HG03196 (cell line): ENCODE measurements around the gene ADAM15.

Experiments
- ATAC-seq: cut with Tn5 transposase; IDR thresholded peaks from one replicate; pipeline ENCODE4 v1.9.1; 2021; ENCODE audit not compliant: unreplicated experiment

ADAM15 gene

DNA sequence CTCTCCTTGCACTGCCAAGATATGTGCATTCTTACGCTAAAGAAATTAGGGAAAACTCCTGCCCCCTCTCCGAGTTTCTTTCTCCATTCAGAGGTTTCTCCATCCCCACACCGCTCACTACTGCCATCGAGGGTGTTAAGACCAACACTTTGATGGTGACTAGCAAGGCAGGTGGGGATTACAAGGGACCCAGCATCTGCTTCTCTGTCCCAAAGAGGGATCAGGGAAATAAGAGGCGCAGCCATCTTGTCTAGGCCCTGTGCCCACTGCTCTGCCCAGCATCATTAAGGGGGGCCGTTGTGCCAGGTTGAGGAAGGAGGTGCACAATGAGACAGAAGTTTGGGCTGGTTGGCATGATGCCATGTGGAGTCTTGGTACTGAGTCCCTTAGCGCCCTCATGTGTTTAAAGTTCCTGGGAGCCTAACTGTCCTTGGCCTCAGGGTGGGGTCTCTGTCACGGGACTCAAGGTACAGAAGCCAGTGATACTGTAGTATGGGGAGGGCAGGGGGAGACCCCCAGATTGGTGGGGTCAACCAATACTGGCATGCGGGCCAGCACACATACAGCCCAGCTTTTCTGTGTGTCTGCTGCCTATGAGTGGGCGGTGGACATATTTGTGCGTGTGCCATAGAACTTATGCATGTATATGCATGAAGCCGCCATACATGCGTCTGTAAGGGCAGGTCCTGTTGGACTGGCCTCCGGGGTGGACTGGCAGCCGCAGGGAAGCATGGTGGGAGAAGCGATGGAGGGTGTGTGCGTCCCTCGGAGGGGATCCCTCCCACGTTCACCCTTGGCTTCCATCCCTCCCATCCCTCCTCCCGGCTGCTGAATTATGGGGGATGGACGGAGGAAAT, 33.0 kb downstream of the ADAM15 start:
- peak; percentile 7 for ATAC-seq

DNA sequence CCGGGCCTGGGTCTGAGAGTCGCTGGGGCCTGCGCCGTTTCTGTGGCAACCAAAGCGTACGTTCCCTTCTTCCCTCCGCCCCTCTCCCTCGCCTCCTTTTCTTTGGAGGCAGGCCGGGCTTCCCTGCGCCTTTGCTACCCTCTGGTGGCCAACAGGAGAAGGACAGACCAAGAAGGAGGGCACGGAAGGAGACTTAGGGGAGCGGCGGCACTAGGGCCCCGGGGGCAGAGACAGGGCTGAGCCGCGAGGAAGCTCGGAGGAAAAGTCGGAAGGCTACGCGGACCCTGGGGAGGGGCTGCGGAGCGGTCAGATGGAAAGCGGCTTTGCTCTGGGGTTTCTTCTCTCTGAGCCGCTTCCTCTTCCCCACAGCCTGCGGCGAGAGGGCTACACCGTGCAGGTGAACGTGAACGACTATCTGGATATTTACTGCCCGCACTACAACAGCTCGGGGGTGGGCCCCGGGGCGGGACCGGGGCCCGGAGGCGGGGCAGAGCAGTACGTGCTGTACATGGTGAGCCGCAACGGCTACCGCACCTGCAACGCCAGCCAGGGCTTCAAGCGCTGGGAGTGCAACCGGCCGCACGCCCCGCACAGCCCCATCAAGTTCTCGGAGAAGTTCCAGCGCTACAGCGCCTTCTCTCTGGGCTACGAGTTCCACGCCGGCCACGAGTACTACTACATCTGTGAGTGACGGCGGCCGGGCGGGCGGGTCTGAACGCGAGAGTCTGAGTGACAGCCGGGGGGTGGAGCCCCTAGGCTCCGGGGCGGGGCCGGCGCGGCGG, 33.8 kb downstream of the ADAM15 start:
- peak; percentile 66 for ATAC-seq

DNA sequence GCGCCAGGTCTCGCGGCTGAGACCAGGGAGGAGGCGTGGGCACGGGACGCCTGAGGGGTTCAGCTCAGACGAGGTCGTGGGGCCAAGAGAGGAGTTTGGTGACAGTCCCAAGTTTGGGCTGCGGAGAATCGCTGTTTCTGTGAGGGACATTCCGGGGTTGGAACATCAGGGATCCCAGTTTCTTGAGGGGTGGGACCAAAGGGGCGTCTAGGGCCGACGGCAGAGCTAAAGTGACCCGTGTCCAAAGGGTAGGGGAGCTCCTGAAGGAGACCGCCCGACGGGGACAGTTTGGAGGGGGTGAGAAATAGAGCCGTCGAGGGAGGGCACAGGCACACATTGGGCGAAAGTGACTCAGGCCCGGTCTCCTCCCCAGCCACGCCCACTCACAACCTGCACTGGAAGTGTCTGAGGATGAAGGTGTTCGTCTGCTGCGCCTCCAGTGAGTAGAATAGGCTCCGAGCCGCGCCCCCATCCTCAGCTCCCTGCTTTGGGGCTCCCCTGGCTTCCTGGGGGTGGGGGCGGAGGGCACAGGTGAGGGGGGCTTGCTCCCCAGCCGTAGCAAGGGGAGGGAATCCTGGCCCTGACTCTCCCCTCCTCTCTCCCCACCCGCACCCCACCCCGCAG, 34.5 kb downstream of the ADAM15 start:
- ATAC-seq, result peak; percentile 18

DNA sequence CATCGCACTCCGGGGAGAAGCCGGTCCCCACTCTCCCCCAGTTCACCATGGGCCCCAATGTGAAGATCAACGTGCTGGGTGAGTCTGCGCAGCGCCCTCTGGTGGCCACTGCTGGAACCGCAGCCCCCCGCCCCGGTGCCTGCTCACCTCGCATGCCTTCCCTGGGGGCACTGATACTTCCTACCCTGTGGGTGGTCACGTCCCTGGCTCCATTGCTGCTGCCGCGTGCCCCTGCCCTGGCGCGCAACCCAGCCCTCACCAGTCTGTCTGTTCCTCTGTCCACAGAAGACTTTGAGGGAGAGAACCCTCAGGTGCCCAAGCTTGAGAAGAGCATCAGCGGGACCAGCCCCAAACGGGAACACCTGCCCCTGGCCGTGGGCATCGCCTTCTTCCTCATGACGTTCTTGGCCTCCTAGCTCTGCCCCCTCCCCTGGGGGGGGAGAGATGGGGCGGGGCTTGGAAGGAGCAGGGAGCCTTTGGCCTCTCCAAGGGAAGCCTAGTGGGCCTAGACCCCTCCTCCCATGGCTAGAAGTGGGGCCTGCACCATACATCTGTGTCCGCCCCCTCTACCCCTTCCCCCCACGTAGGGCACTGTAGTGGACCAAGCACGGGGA, 35.1 kb downstream of the ADAM15 start:
- peak; percentile 21 for ATAC-seq

DNA sequence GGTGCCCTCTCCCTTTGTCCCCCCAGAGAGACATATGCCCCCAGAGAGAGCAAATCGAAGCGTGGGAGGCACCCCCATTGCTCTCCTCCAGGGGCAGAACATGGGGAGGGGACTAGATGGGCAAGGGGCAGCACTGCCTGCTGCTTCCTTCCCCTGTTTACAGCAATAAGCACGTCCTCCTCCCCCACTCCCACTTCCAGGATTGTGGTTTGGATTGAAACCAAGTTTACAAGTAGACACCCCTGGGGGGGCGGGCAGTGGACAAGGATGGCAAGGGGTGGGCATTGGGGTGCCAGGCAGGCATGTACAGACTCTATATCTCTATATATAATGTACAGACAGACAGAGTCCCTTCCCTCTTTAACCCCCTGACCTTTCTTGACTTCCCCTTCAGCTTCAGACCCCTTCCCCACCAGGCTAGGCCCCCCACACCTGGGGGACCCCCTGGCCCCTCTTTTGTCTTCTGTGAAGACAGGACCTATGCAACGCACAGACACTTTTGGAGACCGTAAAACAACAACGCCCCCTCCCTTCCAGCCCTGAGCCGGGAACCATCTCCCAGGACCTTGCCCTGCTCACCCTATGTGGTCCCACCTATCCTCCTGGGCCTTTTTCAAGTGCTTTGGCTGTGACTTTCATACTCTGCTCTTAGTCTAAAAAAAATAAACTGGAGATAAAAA, 35.9 kb downstream of the ADAM15 start:
- ATAC-seq, result no peak

DNA sequence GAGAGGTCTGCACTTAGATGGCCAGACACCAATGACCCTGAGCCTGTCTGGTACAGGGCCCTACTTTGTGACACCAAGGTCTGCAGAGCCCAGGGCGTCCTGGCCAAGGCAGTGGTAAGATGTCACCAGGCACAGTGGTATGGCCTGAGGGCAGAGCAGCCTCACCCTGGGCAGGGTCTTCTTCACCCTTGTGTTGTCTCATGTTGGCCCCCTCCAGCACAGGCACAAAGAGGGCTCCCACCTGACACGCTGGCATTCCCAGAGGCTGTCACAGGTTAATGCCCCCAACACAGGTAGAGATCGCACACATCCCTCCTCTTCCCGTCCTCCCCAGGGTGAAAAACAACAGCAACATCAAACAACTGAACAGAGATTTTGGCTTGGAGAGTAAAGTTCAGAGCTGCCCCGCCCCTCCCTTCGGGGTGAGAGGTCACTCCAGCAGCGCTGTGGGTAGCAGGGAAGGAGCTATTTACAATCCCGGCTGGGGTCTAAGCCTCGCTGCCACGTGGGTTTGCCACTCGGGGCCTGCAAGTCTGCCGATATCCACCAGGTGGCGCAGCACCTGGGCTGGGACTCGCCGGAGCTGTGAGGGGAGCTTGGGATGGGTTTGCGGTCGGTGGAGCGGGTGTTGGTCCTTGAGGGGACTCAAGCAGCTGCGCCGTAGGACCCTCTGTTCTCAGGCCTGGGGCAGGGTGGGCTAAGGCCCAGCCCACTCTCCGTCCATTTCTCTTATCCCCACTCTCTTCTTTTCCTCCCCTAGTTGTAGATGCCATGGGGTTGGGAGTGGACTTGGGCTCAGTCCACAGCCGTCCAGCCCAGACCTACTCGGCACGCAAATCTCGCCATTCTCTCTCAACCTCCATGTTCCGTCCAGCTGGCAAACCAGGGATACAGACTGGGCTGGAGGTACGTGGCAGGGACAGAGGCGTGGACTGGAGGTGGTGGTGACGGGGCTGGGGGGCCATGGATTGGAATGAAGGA, 40.2 kb downstream of the ADAM15 start:
- ATAC-seq, result no peak

DNA sequence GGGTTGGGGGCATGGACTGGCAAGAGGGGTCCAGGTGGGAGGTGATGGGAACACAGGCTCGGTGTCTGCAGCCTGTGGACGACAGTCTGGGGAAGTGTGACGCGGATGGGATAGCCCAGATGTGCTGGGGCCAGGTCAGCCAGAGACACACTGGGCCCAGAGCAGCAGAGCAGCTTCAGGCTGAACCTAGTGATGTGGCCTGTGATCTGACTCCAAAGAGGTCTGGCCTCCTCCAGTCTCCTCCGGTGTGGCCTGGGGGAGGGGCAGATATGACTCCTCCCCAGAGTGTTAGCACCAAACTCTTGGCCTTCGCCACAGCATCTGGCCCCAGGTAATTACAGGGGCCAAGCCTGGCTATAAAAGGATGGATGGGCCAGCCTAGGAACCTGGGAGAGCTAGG, 41.0 kb downstream of the ADAM15 start:
- no peak for ATAC-seq

DNA sequence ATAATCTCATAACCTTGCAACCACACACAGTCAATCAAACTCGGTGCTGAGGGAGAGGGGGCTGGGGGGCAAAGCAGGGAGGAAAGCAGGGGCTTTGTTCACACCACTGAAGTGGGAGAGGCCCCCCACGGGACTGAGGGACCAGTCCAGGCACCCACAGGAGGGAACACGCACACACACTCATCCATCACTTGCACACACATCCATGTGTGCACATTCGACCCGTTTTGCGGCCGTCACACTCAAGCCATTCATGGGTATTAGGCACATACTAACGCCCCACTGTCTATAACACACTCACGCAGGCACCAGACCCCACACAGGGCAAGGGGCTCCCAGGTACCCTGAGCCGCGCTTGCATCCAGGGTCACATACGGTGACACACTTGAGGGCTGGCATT, 41.5 kb downstream of the ADAM15 start:
- no peak for ATAC-seq

DNA sequence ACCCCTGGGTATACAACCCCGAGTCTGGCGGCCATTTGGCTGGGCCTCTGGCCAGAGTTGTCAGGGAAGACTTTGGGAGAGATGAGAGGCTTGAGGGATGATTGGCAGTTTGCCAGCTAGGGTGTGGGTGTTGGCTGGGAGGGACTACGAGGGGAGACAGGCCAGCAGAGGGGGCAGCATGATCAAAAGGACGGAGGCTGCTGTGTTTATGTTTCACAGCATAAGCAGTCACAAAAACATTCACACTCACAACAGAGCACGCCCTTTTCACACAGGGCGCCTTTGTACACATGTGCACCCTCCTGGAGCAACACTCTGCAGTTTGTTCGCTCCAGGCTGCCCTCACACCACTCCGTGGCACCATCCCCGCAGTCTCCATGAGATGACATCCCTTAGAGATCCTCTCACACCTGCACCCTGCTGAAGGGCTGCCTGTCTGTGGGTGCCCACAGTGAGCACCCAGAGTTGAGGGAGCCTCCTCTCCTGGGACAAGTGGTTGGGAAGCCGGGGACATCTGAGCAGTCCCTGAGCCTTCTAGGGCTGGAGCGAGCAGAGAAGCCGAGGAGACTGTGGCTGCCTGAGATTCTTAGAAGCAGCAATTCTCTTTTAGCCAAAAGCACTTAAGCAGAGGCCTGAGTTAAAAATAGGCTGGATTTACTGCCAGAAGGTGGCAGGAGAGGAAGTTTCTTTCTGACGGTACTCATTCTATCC, 43.0 kb downstream of the ADAM15 start:
- no peak for ATAC-seq

DNA sequence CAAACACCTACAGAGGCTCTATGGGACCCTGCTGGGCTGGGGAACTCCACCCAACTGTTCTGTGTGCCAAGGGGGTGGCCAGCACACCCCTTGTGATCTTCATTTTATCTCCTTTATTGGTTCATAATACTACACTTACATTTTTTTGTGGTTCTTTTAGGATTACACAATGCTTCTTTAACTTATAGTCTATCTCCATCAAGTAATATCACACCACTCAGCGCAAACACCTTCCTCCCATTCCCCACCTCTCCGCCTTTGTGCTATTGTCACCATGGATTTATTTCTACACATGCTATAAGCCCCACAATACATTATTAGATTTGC, 43.5 kb downstream of the ADAM15 start:
- ATAC-seq, result no peak

DNA sequence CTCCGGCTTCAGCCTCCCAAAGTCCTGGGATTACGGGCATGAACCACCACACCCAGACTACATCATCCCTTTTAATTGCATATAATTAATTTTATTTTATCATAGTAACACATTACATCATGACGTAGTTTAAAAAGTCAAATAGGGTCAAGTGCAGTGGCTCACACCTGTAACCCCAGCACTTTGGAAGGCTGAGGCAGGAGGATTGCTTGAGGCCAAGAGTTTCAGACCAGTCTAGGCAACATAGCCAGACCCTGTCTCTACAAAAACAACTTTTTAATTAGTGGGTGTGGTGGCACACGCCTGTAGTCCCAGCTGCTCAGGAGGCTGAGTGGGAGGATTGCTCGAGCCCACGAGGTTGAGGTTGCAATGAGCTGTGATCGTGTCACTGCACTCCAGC, 48.2 kb downstream of the ADAM15 start:
- ATAC-seq, result no peak

DNA sequence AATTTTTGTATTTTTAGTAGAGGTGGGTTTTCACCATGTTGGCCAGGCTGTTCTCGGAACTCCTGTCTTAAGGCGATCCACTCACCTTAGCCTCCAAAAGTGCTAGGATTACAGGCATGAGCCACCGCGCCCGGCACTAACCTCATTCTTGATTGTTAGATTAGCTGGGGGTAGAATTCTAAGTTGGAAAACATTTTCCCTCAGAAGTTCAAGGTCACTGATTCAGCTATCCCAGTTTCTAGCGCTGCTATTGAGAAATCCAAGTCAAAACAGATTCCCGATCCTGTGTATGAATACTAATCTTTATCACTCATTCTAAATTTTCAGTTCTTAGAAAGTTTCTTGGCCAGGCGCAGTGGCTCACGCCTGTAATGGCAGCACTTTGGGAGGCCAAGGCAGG, 52.2 kb downstream of the ADAM15 start:
- ATAC-seq, result no peak

DNA sequence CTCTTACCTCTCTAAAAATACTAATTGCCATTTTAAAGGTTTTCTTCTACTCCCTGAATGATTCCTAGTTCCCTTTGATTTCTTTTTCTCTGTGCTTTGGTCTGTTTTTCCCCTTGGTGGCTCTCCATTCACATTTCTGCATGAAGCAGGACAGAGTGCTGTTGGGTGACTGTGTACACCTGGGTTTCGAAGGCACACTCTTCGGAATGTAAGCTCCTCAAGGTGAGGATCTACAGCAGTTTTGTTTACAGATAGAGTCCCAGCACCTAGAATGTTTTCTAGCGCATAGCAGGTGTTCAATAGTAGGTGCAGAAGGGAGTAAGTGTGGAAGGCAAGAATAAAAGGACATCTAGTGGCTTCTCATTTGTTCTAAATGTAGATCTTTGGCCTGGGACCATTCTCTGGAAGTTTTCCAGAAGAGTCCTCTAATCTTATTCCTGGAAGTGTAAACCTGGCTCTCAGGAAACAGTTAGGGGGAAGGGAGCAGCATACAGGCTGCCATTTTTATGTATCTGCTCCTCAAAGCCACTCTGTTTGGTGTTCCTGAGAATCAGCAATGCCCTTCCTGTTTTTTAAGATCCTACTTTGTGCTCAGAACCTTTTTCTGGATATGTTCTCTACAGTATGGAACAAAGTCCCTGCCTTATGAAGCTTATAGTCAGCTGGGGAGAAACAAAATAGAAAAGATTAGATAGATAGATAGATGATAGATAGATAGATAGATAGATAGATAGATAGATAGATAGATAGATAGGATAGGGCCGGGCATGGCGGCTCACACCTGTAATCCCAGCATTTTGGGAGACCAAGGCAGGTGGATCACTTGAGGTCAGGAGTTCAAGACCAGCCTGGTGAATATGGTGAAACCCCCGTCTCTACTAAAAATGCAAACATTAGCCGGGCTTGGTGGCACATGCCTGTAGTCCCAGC, 53.8 kb downstream of the ADAM15 start:
- ATAC-seq, result no peak

DNA sequence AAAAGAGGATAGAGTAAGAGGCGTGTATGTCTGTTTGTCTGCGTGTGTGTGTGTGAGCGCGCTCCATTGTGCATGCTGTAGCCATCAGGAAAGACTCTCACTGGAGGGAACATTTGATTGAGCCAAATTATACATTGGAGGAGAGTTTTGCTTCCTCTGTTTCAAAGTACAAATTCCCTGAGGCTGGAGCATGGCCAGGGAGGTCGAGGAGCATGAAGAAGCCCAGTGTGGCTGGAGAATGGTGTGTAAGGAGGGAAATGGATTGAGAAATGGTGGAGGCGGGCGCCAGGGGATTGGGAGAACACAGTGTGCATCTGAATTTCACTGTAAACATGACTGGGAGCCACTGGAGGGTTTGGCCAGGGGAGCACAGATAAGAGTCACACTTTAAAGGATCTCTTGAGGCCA, 54.5 kb downstream of the ADAM15 start:
- ATAC-seq, result no peak

DNA sequence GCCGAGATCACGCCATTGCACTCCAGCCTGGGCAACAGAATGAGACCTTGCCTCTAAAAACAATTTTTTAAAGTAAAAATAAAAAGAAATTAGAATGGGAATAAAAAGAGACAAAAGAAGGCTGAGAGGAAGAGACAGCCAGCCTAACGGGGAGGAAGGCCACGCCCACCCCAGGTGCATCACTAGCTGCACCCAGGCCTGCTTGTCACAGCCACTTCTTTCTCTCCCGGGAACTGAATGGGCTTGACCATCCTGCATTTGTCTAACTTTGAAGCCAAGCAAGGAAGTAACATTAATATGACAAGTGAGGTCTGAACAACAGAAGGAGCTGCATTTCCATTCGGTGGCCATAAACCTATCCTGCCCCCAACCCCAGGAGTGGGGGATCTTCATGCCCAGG, 55.7 kb downstream of the ADAM15 start:
- no peak for ATAC-seq

DNA sequence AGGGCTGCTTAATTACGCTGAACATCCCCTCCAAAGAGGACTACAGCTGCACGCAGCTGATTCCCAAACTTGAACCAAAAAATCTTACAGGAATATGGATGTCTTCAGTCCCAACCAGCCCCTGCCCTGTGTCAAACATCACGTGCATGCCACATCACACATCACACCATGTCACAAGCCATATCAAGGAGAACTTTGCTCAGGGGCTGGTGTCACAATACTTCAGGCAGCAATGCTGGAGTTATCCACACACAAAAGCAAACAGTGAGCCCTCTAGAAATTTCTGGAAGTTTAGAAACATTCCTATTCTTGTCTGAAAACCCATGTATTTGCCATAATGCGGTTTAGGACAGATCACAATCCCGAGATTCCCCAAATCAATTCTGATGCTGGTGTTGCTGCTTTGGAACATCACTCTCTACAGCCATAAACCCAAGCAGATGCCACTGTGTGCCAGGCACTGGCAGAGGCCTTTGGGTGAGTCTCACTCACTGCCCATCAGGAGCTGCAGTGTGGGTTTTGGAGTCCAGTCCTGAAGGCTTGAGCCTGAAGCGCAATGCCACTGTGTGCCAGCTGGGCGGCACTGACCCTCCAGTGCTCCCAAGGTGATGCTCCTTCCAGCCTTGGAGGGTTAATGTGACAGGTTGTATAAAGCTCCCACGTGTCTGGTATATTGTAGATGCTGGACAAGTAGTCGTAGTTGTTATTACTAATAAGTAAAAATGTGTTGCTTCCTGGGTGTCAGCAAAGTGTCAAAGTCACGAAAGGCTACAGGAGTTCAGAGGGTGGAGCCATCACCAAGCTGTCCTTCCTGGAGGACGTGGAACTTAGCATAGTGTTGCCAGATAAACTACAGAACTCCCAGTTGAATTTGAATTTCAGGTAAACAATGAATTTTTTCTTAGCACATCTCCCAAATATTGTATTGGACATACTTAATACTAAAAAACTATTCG, 56.5 kb downstream of the ADAM15 start:
- ATAC-seq, result no peak

DNA sequence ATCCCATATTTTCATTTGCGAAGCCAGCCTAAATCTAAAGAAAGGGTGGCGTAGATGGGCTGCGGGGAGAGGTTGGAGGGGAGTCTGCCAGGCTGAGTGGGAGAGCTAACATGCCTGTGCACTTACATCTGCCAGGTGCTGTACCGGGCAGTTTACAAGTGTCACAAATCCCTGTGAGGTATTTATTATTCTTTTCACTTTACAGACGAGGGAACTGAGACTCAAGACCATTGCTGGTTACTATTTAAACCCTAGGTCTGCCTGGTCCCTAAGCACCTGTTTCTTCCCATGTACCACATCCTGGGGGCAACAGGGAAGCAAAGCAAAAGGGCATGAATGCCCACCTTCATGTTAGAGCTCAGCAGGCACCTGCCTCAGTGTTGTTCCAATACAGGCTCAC, 57.2 kb downstream of the ADAM15 start:
- no peak for ATAC-seq
